Thymus (tissue), 11 donors: ENCODE measurements around the gene PGA3. TPM values are rescaled to one million over a fixed set of nuclear protein-coding genes. Genes with fewer than 3 reads are reported as not detected.
"Not testable (repeated sequence)": the region's sequence is repeated elsewhere in the genome, so short reads cannot be mapped to it uniquely, and the experiment has no call there.

Experiments used
- DNase-seq, 9 donors: peaks; one replicate each; pipeline ENCODE4 v3.0.0-alpha.2; 2013; ENCODE audit warnings: low spot score in 9 of 9, low read depth in 6 of 9, missing footprints in 1 of 9
- H3K27ac ChIP-seq, 2 donors: one replicate each; pipeline ENCODE4 v1.5.1; 2013; ENCODE audit warnings: control low read depth in 1 of 2, low read depth in 1 of 2, low read length in 1 of 2, mild to moderate bottlenecking in 1 of 2, moderate library complexity in 1 of 2
- H3K27me3 ChIP-seq, 2 donors: one replicate each; pipeline ENCODE4 v1.5.1; 2013; ENCODE audit warnings: low read length in 1 of 2; ENCODE audit not compliant: control insufficient read depth in 2 of 2, insufficient read depth in 1 of 2
- H3K36me3 ChIP-seq, 2 donors: one replicate each; pipeline ENCODE4 v1.5.1; 2013; ENCODE audit warnings: low read length in 1 of 2, mild to moderate bottlenecking in 1 of 2, moderate library complexity in 1 of 2; ENCODE audit not compliant: control insufficient read depth in 2 of 2, insufficient read depth in 2 of 2
- H3K4me1 ChIP-seq, 2 donors: one replicate each; pipeline ENCODE4 v1.5.1; 2013; ENCODE audit warnings: low read length in 2 of 2; ENCODE audit not compliant: control insufficient read depth in 2 of 2, insufficient read depth in 2 of 2
- H3K4me3 ChIP-seq, 2 donors: one replicate each; pipeline ENCODE4 v1.5.1; 2013; ENCODE audit warnings: low read length in 2 of 2, control low read depth in 1 of 2, mild to moderate bottlenecking in 1 of 2
- H3K9me3 ChIP-seq, 2 donors: one replicate each; pipeline ENCODE4 v1.5.1; 2013; ENCODE audit warnings: low read length in 1 of 2, mild to moderate bottlenecking in 1 of 2; ENCODE audit not compliant: control insufficient read depth in 2 of 2, insufficient read depth in 1 of 2
- WGBS: extraction: QIAGEN DNeasy Blood & Tissue Kit; methylation state at CpG from one replicate; pipeline ENCODE4 v1.1.7; 2013; 5-methylcytosine and 5-hydroxymethylcytosine counted together
- polyA plus RNA-seq: library from polyadenylated mRNA; stranded (reverse); fragments of 200-250 nt; gene quantifications from one replicate; pipeline ENCODE4 v1.2.3, GENCODE V29; 2013
- total RNA-seq: library from RNA; stranded (reverse); fragments of 120-200 nt; gene quantifications from one replicate; pipeline ENCODE4 v1.2.4, GENCODE V29; 2013
- donor health status: healthy.

The PGA3 gene
- total and polyA plus RNA-seq, 2 donors: 0.80 to 1.3 TPM

GRCh38 chr11:61211327-61211952 is 8.1 kb downstream of the PGA3 start:
- not testable (repeated sequence) for H3K9me3 ChIP-seq, H3K4me1 ChIP-seq, H3K36me3 ChIP-seq, DNase-seq, H3K4me3 ChIP-seq, H3K27ac ChIP-seq, H3K27me3 ChIP-seq
- 91% methylated on average over 7 of the region's 10 CpGs for WGBS

GRCh38 chr11:61212202-61212601 is 8.9 kb downstream of the PGA3 start:
- WGBS: no CpG with 5 or more reads among the region's 15 CpGs

DNA sequence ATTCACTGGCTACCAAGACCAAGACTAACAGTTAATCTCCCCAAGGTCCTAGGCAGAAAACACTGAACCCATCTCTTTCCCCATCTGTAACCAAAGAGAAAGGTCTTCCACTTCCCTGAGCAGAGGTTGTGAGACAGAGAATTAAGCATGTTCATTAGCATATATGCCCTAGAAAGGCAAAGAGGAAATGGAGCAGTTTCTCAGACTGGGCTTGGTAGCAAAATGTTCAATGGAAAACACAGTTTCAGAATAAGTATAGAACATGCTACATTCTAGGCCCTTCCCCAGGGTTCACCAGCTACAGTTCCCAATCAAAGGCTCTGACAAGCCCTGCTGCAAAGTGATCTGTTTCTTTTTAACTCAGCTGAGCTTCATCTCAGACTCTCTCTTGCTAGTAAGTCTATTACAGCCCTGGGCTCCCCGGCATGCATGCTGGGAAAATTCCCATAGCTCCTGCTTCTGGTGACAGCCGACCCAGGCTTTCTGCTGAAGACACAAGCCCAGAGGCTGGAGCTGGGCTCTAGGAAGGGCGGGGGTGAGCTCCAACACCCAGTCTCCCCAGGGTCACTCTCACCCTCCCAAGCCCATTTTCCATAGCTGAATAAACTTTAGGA is 10.5 kb downstream of the PGA3 start:
- no CpG with 5 or more reads among the region's 3 CpGs for WGBS
- not testable (repeated sequence) for H3K4me1 ChIP-seq, H3K36me3 ChIP-seq, DNase-seq, H3K27me3 ChIP-seq, H3K4me3 ChIP-seq, H3K9me3 ChIP-seq, H3K27ac ChIP-seq

More at GRCh38 chr11:61212202-61212601, 8.9 kb downstream of the PGA3 start:
- DNase-seq, H3K4me1 ChIP-seq, H3K4me3 ChIP-seq, H3K27ac ChIP-seq, H3K27me3 ChIP-seq, H3K9me3 ChIP-seq, H3K36me3 ChIP-seq: not testable (repeated sequence)

DNA sequence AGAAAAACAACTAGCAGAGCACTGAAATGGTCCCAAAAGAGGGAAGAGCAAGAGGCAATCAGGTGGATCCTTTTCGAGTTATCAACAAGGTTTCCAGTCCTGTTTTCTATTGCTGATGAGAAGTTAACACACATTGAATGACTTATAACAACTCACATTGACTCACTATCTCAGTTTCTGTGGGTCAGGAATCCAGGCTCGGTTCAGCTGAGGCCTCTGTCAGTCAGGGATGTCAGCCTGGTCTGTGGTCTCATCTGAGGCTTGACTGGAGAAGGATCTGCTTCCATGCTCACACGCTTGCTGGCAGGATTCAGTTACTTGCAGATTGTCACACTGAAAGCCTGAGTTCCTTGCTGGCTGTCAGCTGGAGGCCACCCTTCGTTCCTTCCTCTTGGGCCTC is 15.0 kb downstream of the PGA3 start:
- not testable (repeated sequence) for H3K9me3 ChIP-seq, H3K36me3 ChIP-seq, H3K4me3 ChIP-seq, H3K4me1 ChIP-seq, DNase-seq, H3K27ac ChIP-seq, H3K27me3 ChIP-seq
- WGBS: no CpG with 5 or more reads among the region's 4 CpGs

DNA sequence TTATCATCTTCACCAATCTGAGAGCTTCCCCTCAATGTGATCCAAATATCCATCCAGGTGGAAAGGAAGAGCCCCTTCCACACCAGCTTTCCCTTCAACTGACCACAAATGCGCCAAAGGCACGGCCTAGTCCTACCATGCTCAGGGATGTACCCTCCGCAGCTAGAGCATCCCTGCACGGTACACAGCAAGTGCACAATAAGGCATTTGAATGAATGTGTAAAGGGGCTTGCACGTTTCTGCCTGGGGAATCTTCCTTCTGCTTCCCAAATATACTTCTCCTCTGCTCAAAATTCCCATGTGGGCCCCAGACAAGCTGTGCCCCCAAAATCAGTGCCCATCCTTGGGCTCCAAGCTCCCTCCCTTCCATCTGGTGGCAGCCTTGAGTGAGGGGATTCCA is 15.7 kb downstream of the PGA3 start:
- WGBS: 94% methylated on average over 5 of the region's 5 CpGs
- H3K9me3 ChIP-seq, H3K27me3 ChIP-seq, H3K36me3 ChIP-seq, DNase-seq, H3K4me3 ChIP-seq, H3K27ac ChIP-seq, H3K4me1 ChIP-seq: not testable (repeated sequence)

DNA sequence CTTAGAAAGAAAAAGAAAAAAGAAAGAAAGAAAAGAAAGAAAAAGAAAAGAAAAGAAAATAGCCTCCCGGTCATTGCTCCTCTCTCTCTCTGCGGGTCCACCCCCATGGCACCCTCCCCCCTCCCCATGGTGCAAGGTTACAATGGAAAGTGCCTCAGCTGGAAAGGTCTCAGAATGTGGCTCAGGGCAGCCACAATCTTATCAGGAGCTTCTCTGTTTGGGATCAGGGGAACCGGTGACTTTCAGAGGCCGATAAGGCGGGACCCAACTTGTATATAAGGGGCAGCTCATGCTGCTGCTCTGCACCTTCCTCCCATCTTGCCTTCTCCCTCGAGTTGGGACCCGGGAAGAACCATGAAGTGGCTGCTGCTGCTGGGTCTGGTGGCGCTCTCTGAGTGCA is 18.7 kb downstream of the PGA3 start, which contains the start of gene PGA4:
PGA4 (plus strand) TSS at position 301 of the 400 bp plus-strand sequence; CDS start at position 355, 54 bp downstream.
- not testable (repeated sequence) for H3K4me1 ChIP-seq, H3K4me3 ChIP-seq, H3K9me3 ChIP-seq, DNase-seq, H3K27ac ChIP-seq, H3K36me3 ChIP-seq, H3K27me3 ChIP-seq
- WGBS: no CpG with 5 or more reads among the region's 8 CpGs

DNA sequence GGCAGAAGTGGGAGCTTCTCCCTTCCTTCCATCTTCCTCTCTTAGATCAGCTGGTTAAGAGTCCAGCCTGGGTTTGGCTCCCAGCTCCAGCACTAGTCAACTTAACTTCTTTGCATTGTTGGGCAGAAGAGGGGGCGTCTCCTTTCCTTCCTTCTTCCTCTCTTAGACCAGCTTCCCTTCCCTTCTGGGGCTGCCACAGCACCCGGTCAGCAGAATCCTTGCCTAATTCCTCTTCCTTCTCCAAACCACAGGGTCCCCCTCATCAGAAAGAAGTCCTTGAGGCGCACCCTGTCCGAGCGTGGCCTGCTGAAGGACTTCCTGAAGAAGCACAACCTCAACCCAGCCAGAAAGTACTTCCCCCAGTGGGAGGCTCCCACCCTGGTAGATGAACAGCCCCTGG is 19.4 kb downstream of the PGA3 start:
- not testable (repeated sequence) for H3K4me1 ChIP-seq, H3K36me3 ChIP-seq, H3K4me3 ChIP-seq, H3K27ac ChIP-seq, H3K9me3 ChIP-seq, DNase-seq, H3K27me3 ChIP-seq
- WGBS: no CpG with 5 or more reads among the region's 5 CpGs

DNA sequence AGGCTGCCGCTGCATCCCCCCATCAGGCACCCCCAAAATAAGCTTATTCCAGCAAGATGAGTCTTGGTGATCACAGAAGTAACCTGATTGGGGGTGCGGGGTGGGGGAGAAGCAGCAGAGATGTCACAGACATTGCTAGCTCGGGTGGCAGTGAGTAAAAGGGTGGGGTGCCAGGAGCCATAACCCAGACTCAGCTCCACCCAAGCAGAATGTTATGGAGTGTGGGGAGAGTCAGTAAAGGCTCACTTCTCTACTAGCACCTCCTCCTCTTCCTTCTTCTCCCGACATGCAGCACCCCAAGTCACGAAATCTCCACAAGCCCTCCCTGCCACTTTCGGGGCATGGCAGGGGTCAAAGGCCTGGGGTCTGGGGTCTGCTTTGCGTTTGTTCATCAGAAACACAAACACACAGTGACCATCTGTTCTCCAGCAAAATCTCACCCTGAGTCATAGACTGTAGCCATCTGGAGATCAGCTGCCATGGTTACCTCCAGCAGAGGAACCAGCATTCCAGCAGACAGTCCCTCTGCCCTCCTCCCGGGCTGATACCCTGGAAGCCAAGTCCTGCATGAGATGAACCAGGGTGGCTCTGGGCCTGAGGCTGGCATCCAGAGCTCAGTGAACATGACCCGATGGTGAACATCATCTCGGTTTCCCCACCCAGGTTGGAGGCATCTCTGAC is 23.3 kb downstream of the PGA3 start:
- no CpG with 5 or more reads among the region's 10 CpGs for WGBS

DNA sequence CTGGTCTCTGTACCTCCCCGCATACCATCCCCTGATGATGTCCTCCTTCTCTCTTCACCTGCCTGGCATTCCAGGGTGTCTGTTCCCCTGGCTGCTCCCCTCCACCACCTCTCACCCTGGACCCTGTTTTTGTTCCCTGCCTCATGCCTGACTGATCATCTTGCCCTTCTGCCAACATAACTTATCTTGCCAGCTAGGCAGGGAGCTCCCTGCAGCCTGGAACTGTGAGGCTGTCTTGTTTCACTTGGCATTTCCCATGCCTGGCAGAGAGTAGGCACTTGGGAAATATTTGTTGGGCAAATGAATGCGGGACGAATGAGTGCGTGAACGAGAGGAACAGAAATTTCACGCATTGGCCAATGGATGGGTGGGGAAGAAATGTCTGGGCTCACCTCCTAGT is 26.1 kb downstream of the PGA3 start:
- H3K4me1 ChIP-seq: not testable (repeated sequence)

More for the DNA sequence above, 23.3 kb downstream of the PGA3 start:
- H3K27me3 ChIP-seq, H3K27ac ChIP-seq, H3K36me3 ChIP-seq, DNase-seq, H3K4me3 ChIP-seq, H3K4me1 ChIP-seq, H3K9me3 ChIP-seq: not testable (repeated sequence)

More for the DNA sequence above, 26.1 kb downstream of the PGA3 start:
- not testable (repeated sequence) for H3K9me3 ChIP-seq, H3K4me3 ChIP-seq, H3K27ac ChIP-seq, H3K36me3 ChIP-seq, DNase-seq, H3K27me3 ChIP-seq
- no CpG with 5 or more reads among the region's 6 CpGs for WGBS
